Left cardiac atrium (tissue), 4 donors: ENCODE measurements around the gene PANK2. TPM values are rescaled to one million over a fixed set of nuclear protein-coding genes. Genes with fewer than 3 reads are reported as not detected.
"Not testable (repeated sequence)": the region's sequence is repeated elsewhere in the genome, so short reads cannot be mapped to it uniquely, and the experiment has no call there.

ENCODE experiments used
- ATAC-seq, 2 donors: fragments of 200-7000 bp; cut with Tn5 transposase; one replicate each; pipeline ENCODE4 v1.9.1; 2020; ENCODE audit warnings: mild to moderate bottlenecking in 2 of 2, moderate library complexity in 2 of 2
- DNase-seq: peaks from one replicate; pipeline ENCODE4 v3.0.0-alpha.2; 2020
- intact Hi-C, 2 donors: fragments of 100-400 bp; cut with DNase I; formaldehyde crosslinking; loops; one replicate each; pipeline versions ENCODE4 v1.14.1 to v1.15.1; 2022 to 2023
- microRNA-seq, 2 donors: library from miRNA; unstranded; fragments of <30 nt; microRNA quantifications; one replicate each; pipeline ENCODE4 v1.2.0, GENCODE V29; 2020
- total RNA-seq, 2 donors: library from RNA; stranded (reverse); fragmentation: NEBNext Ultra II Directional; extraction: Animal tissue kit (Norgen Biotek cat#: 25700); gene quantifications; one replicate each; pipeline ENCODE4 v1.2.1, GENCODE V29; 2021
- donor health status: DM: no; HTN: yes; CAD: no.
- donor health status: DM: no; HTN: yes; CAD: no; lungs with severe emphysema.
- donor health status: DM: yes; HTN: yes; CAD: no.
- donor health status: Dilated cardiomyopathy.

Gene PANK2
- total RNA-seq, 2 donors from 2014 or later = 18.7 to 23.8 TPM

DNA sequence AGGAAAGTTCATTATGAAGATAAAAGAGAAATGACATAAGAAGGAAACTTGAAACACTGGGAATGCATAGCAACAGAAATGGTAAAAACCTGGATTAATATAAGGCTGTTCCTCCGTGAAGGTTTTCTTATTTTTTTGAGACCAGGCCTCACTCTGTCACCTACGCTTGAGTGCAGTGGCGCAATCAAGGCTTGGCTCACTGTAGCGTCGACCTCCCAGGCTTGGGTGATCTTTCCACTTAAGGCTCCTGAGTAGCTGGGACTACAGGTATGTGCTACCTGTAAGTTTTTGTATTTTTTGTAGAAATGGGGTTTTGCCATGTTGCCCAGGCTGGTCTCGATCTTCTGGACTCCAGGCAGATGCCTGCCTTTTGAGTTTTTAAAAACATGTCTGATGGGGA, 51.7 kb downstream of the PANK2 start:
- ATAC-seq (no peak), DNase-seq (no peak)
- intact Hi-C loops = no loop called here

DNA sequence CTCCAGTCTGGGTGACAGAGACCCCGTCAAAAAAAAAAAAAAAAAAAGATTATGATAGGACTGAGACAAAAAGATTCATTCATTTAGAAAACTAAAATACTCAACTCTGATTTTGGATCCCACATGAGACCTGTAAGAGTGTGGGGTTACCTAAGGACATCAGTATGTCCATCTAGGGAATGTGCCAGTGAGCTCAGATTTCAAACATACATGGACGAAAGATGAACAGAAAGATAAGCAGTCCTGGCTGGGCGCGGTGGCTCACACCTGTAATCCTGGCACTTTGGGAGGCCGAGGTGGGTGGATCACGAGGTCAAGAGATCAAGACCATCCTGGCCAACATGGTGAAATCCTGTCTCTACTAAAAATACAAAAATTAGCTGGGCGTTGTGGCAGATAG, 57.5 kb downstream of the PANK2 start:
- ATAC-seq, DNase-seq, intact Hi-C loops: not testable (repeated sequence)

GRCh38 chr20:3964719-3965118, 75.5 kb downstream of the PANK2 start:
- DNase-seq = no peak
- no peak for ATAC-seq
- intact Hi-C loops = no loop called here

- no peak for ATAC-seq
- DNase-seq = no peak
- intact Hi-C loops = no loop called here
Observed at GRCh38 chr20:3966571-3966970, 77.4 kb downstream of the PANK2 start.

GRCh38 chr20:3970016-3970415, 80.8 kb downstream of the PANK2 start:
- ATAC-seq (peak; percentile 34), DNase-seq (no peak)
- intact Hi-C loops = no loop called here

- DNase-seq (no peak), ATAC-seq (no peak)
- intact Hi-C loops = no loop called here
Observed at GRCh38 chr20:3971145-3971544, 82.0 kb downstream of the PANK2 start.

GRCh38 chr20:3972161-3972560, 83.0 kb downstream of the PANK2 start:
- DNase-seq (no peak), ATAC-seq (no peak)
- intact Hi-C loops = no loop called here

DNA sequence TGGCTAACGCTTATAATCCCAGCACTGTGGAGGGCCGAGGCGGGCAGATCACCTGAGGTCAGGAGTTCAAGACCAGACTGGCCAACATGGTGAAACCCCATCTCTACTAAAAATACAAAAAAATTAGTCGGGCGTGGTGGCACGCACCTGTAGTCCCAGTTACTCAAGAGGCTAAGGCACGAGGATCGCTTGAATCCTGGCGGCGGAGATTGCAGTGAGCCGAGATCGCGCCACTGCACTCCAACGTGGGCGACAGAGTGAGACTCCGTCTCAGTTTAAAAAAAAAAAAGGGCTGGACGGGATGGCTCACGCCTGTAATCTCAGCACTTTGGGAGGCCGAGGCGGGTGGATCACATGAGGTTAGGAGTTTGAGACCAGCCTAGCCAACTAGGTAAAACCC, 83.4 kb downstream of the PANK2 start:
- ATAC-seq, DNase-seq, intact Hi-C loops: not testable (repeated sequence)

DNA sequence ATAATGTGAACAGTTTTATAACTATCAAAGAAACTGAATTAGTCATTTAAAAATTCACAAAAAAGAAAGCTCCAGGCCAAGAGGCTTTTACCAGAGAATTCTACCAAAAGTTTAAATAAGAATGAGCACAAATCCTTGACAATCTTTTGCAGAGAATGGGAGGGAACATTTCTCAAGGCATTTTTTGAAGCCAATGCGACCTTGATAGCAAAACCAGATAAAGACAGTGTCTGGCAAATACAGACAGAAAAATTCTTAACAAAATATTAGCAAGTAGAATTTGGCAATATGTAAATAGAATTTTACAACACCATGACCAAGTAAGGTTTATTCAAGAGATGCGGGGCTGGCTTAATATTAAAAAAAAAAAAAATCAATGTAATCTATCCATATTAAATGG, 84.5 kb downstream of the PANK2 start:
- no peak for ATAC-seq
- intact Hi-C loops = no loop called here
- DNase-seq = no peak

- DNase-seq (no peak), ATAC-seq (no peak)
- intact Hi-C loops = no loop called here
Observed at GRCh38 chr20:3976511-3976910, 87.3 kb downstream of the PANK2 start.

Small RNA genes within 50 kb of the gene (microRNA-seq; reads per million reads assigned to microRNA genes)
- gene MIR103A2 = 0 reads per million in 2 donors
- gene MIR103B2 = 0 reads per million in 2 donors

Other genes starting within 250 kb of the PANK2 start
- gene GFRA4, start 226.0 kb upstream of the PANK2 start, total RNA-seq = not detected
- gene ADAM33, start 207.4 kb upstream of the PANK2 start, total RNA-seq = 10 to 100 TPM in 1 of 2 donors, 1 to 10 TPM in 1; 9.9 to 18.5 TPM
- gene SIGLEC1, start 176.8 kb upstream of the PANK2 start, total RNA-seq = 10 to 100 TPM; 12.4 to 23.9 TPM
- gene HSPA12B, start 156.7 kb upstream of the PANK2 start, total RNA-seq = 10 to 100 TPM; 15.7 to 19.3 TPM
- gene ADISSP, start 121.6 kb upstream of the PANK2 start, total RNA-seq = 10 to 100 TPM; 17.2 to 23.2 TPM
- gene SPEF1, start 107.9 kb upstream of the PANK2 start, total RNA-seq = not detected
- 10 to 100 TPM; 70.8 to 93.6 TPM for gene CENPB, start 102.6 kb upstream of the PANK2 start, total RNA-seq
- gene CDC25B, start 93.1 kb upstream of the PANK2 start, total RNA-seq = 10 to 100 TPM; 13.8 to 16.6 TPM
- gene AP5S1, start 68.8 kb upstream of the PANK2 start, total RNA-seq = 10 to 100 TPM; 11.8 to 14.7 TPM
- 10 to 100 TPM; 28.9 to 31.1 TPM for gene MAVS, start 42.6 kb upstream of the PANK2 start, total RNA-seq
- 10 to 100 TPM; 10.5 to 13.0 TPM for gene RNF24, start 126.2 kb downstream of the PANK2 start, total RNA-seq